ENCODE results near the gene ERFE. TPM values are rescaled to one million over a fixed set of nuclear protein-coding genes. Genes with fewer than 3 reads are reported as not detected.

The ERFE gene
- total and polyA plus RNA-seq, 4 donors, result 0.79 to 2.9 (median 2.1) TPM

DNA sequence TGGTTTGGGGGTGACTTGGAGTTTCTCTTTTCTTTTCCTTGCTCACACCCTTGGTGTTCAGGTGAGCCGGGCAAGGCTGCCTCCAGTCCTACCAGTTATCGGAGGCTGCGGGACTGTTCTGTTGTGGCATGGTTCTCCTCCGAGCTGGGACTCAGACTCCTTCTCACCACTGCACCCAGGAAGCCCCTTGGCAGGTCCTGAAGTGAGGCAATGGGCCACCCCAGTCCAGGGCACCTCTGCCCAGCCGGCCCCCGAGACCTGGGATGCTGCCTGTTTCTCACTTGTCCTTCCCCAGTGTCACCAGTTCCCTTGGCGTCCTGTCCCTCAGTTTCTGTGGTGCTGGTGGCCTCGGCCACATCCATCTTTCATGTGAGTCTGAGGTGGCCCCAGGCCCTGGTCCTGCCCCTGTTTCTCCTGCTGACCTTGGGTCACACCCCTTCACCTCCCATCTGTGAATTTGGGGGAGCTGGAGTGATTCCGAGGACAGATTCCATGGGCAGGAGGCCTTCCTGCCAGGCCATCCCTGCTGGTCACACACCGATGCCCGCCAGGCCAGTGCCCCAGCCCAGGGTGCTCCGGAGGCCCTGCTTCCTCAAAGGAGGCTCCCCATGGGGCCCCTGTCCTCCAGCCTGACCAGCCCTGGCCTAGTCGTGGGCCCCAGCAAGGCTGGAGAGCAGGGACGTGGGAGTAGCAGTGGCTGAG is 26.9 kb upstream of the ERFE start:
- Histone ChIP-seq H3K27ac (ENCODE audit: low read depth, low read length) (no peak overlapping the region), H3K4me3 (ENCODE audit: low read depth, low read length) (no peak overlapping the region)
- WGBS (ENCODE audit: insufficient coverage), result 87% methylated on average over 13 of the region's 14 CpGs

DNA sequence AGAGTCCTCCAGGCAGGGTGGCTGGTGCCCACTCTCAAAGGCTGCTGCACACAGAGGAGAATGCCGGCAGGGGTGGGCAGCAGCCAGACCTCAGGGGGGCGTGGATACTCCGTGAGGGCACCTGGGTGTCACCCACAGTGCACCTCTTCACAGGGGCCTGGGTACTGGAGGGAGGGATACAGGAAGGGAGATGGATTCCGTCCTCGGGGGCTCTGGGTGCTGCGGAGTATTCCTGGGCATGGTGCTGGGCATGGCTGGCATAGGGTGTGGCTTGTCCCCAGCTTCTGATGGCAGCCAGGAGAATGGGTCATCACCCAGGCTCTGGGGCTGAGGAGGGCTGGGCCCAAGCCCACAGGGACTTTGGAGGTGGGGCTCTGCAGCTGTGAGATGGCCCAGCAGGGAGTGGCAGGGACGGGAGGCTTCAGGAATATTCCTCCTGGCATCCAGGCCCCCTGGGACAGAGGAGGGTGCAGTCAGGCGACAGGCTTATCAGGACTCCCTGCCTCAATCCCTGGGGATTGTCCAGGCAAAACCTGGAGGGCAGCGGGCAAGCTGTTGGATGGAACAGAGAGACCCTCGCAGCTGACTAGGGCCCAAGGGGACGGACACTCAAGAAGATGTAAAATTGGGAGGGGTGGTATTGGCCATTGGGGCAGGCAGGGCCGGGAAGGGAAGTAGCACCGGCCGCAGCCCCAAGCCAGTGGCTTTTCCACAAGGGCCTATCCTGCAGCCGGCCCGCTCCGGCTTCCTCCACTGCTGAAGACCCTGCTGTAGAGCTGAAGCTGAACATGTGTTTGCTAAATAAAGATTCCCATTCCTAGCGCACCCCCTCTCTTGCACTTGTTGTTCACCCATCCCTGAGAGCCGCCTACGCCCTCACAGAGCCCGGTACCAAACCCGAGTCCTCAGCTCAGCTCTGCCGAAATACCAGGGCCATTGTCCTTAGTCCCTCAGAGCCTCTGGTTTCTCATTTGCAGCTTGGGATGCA is 26.0 kb upstream of the ERFE start:
- peaks cover 3% of the 10 kb centered on the region for H3K36me3 ChIP-seq (ENCODE audit: control insufficient read depth, insufficient read depth, low read length)
- peaks cover 4% of the 10 kb centered on the region for H3K4me1 ChIP-seq (ENCODE audit: control insufficient read depth, insufficient read depth, low read length)
- no peak overlapping the region for H3K27ac ChIP-seq (ENCODE audit: low read depth, low read length)
- H3K27me3 ChIP-seq (ENCODE audit: control insufficient read depth, insufficient read depth, low read length), result no peaks in the 10 kb centered on the region
- no peak overlapping the region for H3K4me3 ChIP-seq (ENCODE audit: low read depth, low read length)
- no peaks in the 10 kb centered on the region for H3K9me3 ChIP-seq (ENCODE audit: control insufficient read depth, insufficient read depth, low read length)
- 88% methylated on average over 22 of the region's 23 CpGs for WGBS (ENCODE audit: insufficient coverage)
- DNase-seq (ENCODE audit: low read depth in 4 of 6, low spot score in 6 of 6), result no peak

More for the DNA sequence above, 26.9 kb upstream of the ERFE start:
- Histone ChIP-seq H3K36me3 (ENCODE audit: control insufficient read depth, insufficient read depth, low read length) (peaks cover 3% of the 10 kb centered on the region), H3K4me1 (ENCODE audit: control insufficient read depth, insufficient read depth, low read length) (peaks cover 11% of the 10 kb centered on the region), H3K9me3 (ENCODE audit: control insufficient read depth, insufficient read depth, low read length) (no peaks in the 10 kb centered on the region), H3K27me3 (ENCODE audit: control insufficient read depth, insufficient read depth, low read length) (no peaks in the 10 kb centered on the region)
- no peak for DNase-seq (ENCODE audit: low read depth in 4 of 6, low spot score in 6 of 6)

DNA sequence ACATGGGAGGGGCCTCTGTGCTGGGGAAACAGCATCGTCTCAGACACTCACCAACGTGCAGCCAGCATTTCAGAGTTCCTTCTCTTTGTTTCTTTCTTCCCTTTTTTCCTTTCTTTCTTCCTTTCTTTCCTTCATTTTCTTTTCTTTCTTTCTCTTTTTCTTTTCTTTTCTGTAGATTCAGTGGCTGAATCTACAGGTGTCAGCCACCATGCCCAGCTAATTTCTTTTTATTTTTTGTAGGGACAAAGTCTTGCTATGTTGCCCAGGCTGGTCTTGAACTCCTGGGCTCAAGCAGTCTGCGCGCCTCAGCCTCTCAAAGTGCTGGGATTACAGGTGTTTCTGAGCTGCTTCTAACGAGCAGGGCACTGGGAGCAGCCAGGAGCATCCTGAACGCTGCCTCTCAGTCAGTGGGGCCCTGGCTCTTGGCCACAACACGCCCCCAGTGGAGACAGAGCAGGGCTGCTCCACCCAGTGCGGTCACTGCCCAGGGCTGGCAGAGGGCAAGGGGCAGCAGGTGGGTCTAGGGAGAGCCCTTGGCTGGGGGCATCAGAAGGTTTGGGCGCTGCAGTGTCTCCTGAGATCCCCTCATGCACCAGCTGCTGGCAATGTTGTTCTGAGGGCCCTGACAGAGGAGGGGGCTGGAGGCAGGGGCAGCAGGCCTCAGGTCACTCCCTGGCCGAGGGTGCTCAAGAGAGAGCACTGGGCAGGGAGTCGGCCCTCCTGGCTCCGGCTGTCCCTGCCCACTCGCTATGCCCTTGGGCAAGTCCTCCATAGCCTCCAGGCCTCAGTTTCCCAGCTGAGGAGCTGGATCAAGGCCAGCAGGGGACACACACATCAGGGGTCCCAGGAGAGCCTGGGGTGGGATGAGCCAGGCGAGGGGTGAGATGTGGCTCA is 25.0 kb upstream of the ERFE start:
- H3K9me3 ChIP-seq (ENCODE audit: control insufficient read depth, insufficient read depth, low read length), result no peaks in the 10 kb centered on the region
- H3K4me3 ChIP-seq (ENCODE audit: low read depth, low read length), result no peak overlapping the region
- no peak overlapping the region for H3K27ac ChIP-seq (ENCODE audit: low read depth, low read length)
- no peaks in the 10 kb centered on the region for H3K4me1 ChIP-seq (ENCODE audit: control insufficient read depth, insufficient read depth, low read length)
- H3K27me3 ChIP-seq (ENCODE audit: control insufficient read depth, insufficient read depth, low read length), result no peaks in the 10 kb centered on the region
- DNase-seq (ENCODE audit: low read depth in 4 of 6, low spot score in 6 of 6), result no peak
- WGBS (ENCODE audit: insufficient coverage), result 73% methylated on average over 14 of the region's 14 CpGs
- peaks cover 3% of the 10 kb centered on the region for H3K36me3 ChIP-seq (ENCODE audit: control insufficient read depth, insufficient read depth, low read length)

DNA sequence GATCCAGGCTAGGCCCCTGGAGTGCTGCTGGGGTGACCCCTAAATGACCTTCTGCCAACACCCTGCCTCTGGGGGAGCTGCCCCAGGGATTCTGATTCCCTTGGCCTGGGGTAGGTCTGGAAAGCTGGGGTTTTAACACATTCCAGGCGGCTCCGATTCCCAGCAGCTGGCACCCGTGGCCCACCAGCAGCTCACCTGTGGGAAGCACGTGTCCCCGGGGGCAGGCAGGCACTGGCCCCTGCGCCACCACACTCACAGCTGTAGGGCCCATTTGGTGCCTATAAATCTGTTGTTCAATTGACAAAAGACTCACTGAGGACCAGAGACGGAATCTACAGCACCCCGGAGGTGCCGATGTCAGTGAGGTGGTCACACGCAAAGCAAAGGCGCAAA is 24.4 kb upstream of the ERFE start:
- H3K4me3 ChIP-seq (ENCODE audit: low read depth, low read length), result no peak overlapping the region
- no peaks in the 10 kb centered on the region for H3K4me1 ChIP-seq (ENCODE audit: control insufficient read depth, insufficient read depth, low read length)
- no peak overlapping the region for H3K27ac ChIP-seq (ENCODE audit: low read depth, low read length)
- no peaks in the 10 kb centered on the region for H3K9me3 ChIP-seq (ENCODE audit: control insufficient read depth, insufficient read depth, low read length)
- WGBS (ENCODE audit: insufficient coverage), result 81% methylated on average over 9 of the region's 11 CpGs
- H3K27me3 ChIP-seq (ENCODE audit: control insufficient read depth, insufficient read depth, low read length), result no peaks in the 10 kb centered on the region
- DNase-seq (ENCODE audit: low read depth in 4 of 6, low spot score in 6 of 6), result no peak
- H3K36me3 ChIP-seq (ENCODE audit: control insufficient read depth, insufficient read depth, low read length), result peaks cover 8% of the 10 kb centered on the region

DNA sequence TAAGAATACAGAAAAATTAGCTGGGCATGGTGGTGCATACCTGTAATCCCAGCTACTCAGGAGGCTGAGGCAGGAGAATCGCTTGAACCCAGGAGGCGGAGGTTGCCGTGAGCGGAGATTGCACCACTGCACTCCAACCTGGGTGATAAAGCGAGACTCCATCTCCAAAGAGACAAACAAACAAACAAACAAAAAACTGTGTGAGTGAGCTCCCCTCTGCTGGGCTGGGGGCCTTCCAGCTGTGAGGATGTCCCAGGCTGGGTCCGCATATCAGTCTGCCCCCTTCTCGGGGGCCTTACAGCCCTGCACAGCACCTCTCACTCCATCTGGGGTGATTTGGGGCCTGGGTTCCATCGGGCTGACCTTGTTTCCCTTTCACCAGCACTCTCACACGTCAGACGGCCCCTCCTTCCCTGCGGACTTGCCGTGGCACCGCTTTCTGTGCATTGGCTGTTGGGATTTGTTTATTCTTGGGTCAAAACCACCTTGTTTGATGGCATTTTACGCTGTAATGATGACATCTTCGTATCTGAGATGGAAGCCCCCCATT is 23.1 kb upstream of the ERFE start:
- H3K27me3 ChIP-seq (ENCODE audit: control insufficient read depth, insufficient read depth, low read length), result no peaks in the 10 kb centered on the region
- 81% methylated on average over 10 of the region's 15 CpGs for WGBS (ENCODE audit: insufficient coverage)
- DNase-seq (ENCODE audit: low read depth in 4 of 6, low spot score in 6 of 6), result no peak
- no peaks in the 10 kb centered on the region for H3K4me1 ChIP-seq (ENCODE audit: control insufficient read depth, insufficient read depth, low read length)
- peaks cover 6% of the 10 kb centered on the region for H3K36me3 ChIP-seq (ENCODE audit: control insufficient read depth, insufficient read depth, low read length)
- H3K9me3 ChIP-seq (ENCODE audit: control insufficient read depth, insufficient read depth, low read length), result no peaks in the 10 kb centered on the region
- H3K4me3 ChIP-seq (ENCODE audit: low read depth, low read length), result no peak overlapping the region
- H3K27ac ChIP-seq (ENCODE audit: low read depth, low read length), result no peak overlapping the region

DNA sequence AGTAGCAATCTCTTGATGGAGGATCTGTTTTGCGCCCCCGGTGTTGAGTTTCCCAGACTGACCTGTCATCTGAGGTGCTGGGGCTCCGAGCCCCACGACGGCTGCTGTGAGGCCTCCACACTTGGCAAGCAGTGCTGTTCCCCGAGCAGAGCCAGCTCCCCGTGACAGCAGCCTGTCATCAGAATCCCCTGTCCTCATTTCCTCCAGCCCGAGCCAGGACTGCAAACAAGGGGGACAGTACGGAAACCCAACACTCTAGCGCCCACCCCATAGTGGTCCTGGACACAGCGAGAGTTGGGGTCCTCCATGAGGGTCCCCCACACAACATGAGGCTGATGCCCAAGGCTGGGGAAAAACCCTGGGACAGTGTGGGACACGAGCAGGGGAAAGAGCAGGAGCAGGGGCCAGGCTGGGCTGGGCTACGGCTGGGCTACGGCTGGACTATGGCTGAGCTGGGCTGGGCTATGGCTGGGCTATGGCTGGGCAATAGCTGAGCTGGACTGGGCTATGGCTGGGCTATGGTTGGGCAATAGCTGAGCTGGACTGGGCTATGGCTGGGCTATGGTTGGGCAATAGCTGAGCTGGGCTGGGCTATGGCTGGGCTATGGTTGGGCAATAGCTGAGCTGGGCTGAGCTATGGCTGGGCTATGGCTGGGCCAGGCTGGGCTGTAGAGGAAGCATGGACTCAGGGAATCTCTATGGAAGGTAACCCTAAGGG is 21.8 kb upstream of the ERFE start:
- no peaks in the 10 kb centered on the region for H3K4me1 ChIP-seq (ENCODE audit: control insufficient read depth, insufficient read depth, low read length)
- no peak overlapping the region for H3K4me3 ChIP-seq (ENCODE audit: low read depth, low read length)
- DNase-seq (ENCODE audit: low read depth in 4 of 6, low spot score in 6 of 6), result no peak
- no peak overlapping the region for H3K27ac ChIP-seq (ENCODE audit: low read depth, low read length)
- no peaks in the 10 kb centered on the region for H3K9me3 ChIP-seq (ENCODE audit: control insufficient read depth, insufficient read depth, low read length)
- peaks cover 9% of the 10 kb centered on the region for H3K36me3 ChIP-seq (ENCODE audit: control insufficient read depth, insufficient read depth, low read length)
- no peaks in the 10 kb centered on the region for H3K27me3 ChIP-seq (ENCODE audit: control insufficient read depth, insufficient read depth, low read length)
- 67% methylated on average over 14 of the region's 14 CpGs for whole genome bisulfite sequencing (ENCODE audit: insufficient coverage)

DNA sequence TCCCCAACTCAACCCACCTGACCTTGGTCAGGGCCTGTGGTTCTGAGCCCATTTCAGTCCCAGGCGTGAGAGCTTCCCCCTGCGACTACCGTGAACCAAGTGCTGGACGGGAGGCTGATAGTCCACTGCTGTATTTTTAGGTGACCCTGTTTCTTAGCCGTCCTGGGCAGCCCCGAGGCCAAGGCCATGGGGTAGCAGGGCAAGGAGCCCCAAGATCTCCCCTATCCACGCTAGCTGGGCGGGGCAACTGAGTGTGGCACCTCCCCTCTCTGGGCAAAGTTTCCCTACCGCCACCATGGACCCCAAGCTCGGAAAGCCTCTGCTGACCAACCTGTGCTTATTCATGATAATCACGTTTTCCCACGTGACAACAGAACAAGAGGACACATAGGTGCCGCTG is 20.9 kb upstream of the ERFE start:
- DNase-seq (ENCODE audit: low read depth in 4 of 6, low spot score in 6 of 6), result no peak
- Histone ChIP-seq H3K27me3 (ENCODE audit: control insufficient read depth, insufficient read depth, low read length) (no peaks in the 10 kb centered on the region), H3K4me3 (ENCODE audit: low read depth, low read length) (no peak overlapping the region), H3K27ac (ENCODE audit: low read depth, low read length) (no peak overlapping the region), H3K36me3 (ENCODE audit: control insufficient read depth, insufficient read depth, low read length) (peaks cover 9% of the 10 kb centered on the region), H3K4me1 (ENCODE audit: control insufficient read depth, insufficient read depth, low read length) (no peaks in the 10 kb centered on the region), H3K9me3 (ENCODE audit: control insufficient read depth, insufficient read depth, low read length) (no peaks in the 10 kb centered on the region)
- 94% methylated on average over 13 of the region's 13 CpGs for WGBS (ENCODE audit: insufficient coverage)

DNA sequence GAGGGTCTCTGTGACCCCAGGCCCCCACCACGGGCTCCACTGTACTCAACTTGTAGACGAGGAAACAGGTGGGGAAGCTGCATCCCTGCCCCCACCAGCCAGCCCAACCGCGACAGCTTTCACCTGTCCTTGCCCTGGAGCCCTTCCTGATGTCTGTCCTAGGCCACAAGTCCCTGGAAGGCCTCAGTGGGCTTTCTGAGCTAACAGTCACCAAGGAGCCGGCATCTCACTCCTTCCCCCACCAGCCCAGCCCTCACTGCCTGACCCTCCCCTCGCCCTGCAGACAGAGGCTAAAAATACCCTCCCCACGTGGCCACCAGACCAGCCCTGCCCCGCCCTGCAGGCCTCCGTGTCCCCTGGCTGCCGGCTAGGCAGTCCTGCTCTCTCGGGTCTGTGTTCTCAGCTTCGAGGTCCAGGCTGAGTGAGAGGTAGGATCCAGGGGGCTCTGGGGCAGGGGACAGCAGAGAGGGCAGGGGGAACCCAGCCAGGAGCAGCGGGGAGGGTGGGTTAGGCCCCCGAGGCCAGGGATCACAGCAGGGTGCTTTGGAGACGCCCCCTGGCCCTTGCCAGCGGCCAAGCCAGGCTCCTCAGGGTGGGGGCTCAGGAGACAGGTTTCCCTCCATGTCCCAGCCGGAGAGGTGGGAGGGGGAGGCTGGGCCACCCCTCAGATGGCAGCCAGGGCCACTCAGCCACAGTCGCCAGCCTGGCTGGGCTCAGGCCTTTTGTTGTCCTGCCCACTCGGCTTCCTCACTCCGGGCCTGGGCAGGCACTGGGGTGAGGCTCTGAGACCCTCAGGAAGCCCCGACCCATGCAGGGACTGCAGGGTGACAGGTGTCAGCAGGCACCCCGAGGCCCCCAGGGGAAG is 20.2 kb upstream of the ERFE start, which contains the start of gene KLHL30:
Gene KLHL30 (plus strand): TSS at position 338 of the 865 bp plus-strand sequence. CDS start 2,087 bp downstream, outside the sequence.
- Histone ChIP-seq H3K4me3 (ENCODE audit: low read depth, low read length) (no peak within 1 kb of the TSS), H3K4me1 (ENCODE audit: control insufficient read depth, insufficient read depth, low read length) (peaks cover 3% of the 10 kb centered on the region), H3K27me3 (ENCODE audit: control insufficient read depth, insufficient read depth, low read length) (no peaks in the 10 kb centered on the region), H3K36me3 (ENCODE audit: control insufficient read depth, insufficient read depth, low read length) (peaks cover 9% of the 10 kb centered on the region), H3K9me3 (ENCODE audit: control insufficient read depth, insufficient read depth, low read length) (no peaks in the 10 kb centered on the region), H3K27ac (ENCODE audit: low read depth, low read length) (no peak within 1 kb of the TSS)
- no peak for DNase-seq (ENCODE audit: low read depth in 4 of 6, low spot score in 6 of 6)
- WGBS (ENCODE audit: insufficient coverage), result 75% methylated on average over 19 of the region's 22 CpGs

Measured in spinal cord (tissue), 10 donors.